ENCODE measurements around the gene GALNT4. TPM values are rescaled to one million over a fixed set of nuclear protein-coding genes. Genes with fewer than 3 reads are reported as not detected.
A peak's percentile ranks its signal among the peaks of the same experiment; 100 is the strongest.

The GALNT4 gene
- total RNA-seq, 5 donors from 2014 or later (not counting 1 experiment from before 2014, with no cell fraction given), result 4.9 to 9.6 (median 6.5) TPM

- ChIA-PET POLR2A (no interaction called here), CTCF (no interaction called here)
- Mint-ChIP-seq H3K9me3 (no peaks in the 10 kb centered on the region), H3K27me3 (no peaks in the 10 kb centered on the region), H3K36me3 (no peaks in the 10 kb centered on the region), H3K4me3 (no peak overlapping the region), H3K4me1 (peaks cover 0 to 41% (median 28%) of the 10 kb centered on the region in 3 donors), H3K27ac (no peak overlapping the region)
- H3K4me3 ChIP-seq (ENCODE audit: control insufficient read depth in 1 of 2, extremely low read depth in 1 of 2, low read length in 1 of 2), result no peak overlapping the region
- H3K9me3 ChIP-seq, result no peaks in the 10 kb centered on the region
- DNase-seq, result no peak
- H3K36me3 ChIP-seq (ENCODE audit: control insufficient read depth in 2 of 2, extremely low read depth in 1 of 2, insufficient read depth in 1 of 2, low read length in 1 of 2), result peaks cover 0 to 1% of the 10 kb centered on the region in 2 donors
- peaks cover 0 to 12% of the 10 kb centered on the region in 2 experiments for H3K4me1 ChIP-seq (ENCODE audit: control insufficient read depth in 1 of 2, extremely low read depth in 1 of 2, insufficient read depth in 2 of 2, low read length in 2 of 2)
- WGBS (ENCODE audit: insufficient coverage), result 100% methylated on average over 1 of the region's 3 CpGs
- H3K27me3 ChIP-seq (replicated peaks in 1 of 2; ENCODE audit: control insufficient read depth in 2 of 2, extremely low read depth in 1 of 2, insufficient read depth in 2 of 2, low read length in 1 of 2), result no peaks in the 10 kb centered on the region
- H3K27ac ChIP-seq (ENCODE audit: low read length), result no peak overlapping the region
- no peak for ATAC-seq (replicated peaks in 1 of 4)
Observed at GRCh38 chr12:89476232-89476631, 48.4 kb downstream of the GALNT4 start.

DNA sequence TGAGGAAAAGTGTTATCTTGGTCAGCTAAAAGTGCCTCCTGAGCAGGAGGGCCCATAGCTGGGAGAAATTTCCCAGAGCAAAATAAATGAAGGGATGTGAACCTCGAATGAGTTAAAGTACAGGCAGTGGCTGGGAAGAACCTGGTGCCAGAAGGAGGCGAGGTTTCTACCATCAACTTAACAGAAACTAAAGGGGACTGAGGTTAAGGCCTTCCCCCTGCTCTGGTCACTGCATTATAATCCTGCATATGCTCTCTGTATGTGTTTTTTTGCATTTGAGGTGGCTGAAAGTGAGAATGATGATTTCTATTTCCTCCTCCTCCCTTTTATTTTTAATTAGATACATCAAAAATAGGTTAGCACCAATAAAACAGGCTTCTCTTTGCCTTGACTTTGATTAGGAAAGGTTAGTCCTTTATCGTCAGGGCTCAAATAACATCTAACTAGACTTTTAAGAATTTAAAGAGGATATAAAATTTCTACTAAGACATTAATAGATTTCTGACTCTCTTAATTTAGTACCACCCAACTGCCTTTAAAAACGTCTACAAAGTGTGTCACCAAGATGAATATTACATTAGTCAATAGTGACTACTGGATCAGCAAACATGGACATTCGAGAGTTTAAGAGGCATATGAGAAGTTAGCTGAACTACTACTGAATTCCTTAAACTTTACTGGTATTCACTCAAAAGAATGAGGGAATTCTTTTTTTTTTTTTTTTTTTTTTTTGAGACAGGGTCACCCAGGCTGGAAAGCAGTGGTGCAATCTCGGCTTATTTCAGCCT is 49.2 kb downstream of the GALNT4 start:
- H3K27ac Mint-ChIP-seq, result peak overlapping the region; percentile 71 to 80
- DNase-seq (no peak), ATAC-seq (replicated peaks in 1 of 4) (no peak)
- ChIA-PET POLR2A (no interaction called here), CTCF (interaction anchor here in 1 of 2 donors (0.9 kb wide), 1 partner anchor 458 kb away, joined by 4 read pairs; no protein-coding TSS in a partner anchor)
- Histone ChIP-seq H3K9me3 (no peaks in the 10 kb centered on the region), H3K4me1 (ENCODE audit: control insufficient read depth in 1 of 2, extremely low read depth in 1 of 2, insufficient read depth in 2 of 2, low read length in 2 of 2) (peaks cover 0 to 12% of the 10 kb centered on the region in 2 experiments), H3K27me3 (replicated peaks in 1 of 2; ENCODE audit: control insufficient read depth in 2 of 2, extremely low read depth in 1 of 2, insufficient read depth in 2 of 2, low read length in 1 of 2) (no peaks in the 10 kb centered on the region), H3K27ac (ENCODE audit: low read length) (no peak overlapping the region), H3K36me3 (ENCODE audit: control insufficient read depth in 2 of 2, extremely low read depth in 1 of 2, insufficient read depth in 1 of 2, low read length in 1 of 2) (peaks cover 0 to 2% of the 10 kb centered on the region in 2 donors), H3K4me3 (ENCODE audit: control insufficient read depth in 1 of 2, extremely low read depth in 1 of 2, low read length in 1 of 2) (no peak overlapping the region)
- no peaks in the 10 kb centered on the region for H3K27me3 Mint-ChIP-seq
- H3K36me3 Mint-ChIP-seq, result no peaks in the 10 kb centered on the region
- no peak overlapping the region for H3K4me3 Mint-ChIP-seq
- H3K4me1 Mint-ChIP-seq, result peaks cover 6 to 48% (median 35%) of the 10 kb centered on the region in 3 donors
- H3K9me3 Mint-ChIP-seq, result no peaks in the 10 kb centered on the region
- no CpG with 5 or more reads among the region's 6 CpGs for WGBS (ENCODE audit: insufficient coverage)

DNA sequence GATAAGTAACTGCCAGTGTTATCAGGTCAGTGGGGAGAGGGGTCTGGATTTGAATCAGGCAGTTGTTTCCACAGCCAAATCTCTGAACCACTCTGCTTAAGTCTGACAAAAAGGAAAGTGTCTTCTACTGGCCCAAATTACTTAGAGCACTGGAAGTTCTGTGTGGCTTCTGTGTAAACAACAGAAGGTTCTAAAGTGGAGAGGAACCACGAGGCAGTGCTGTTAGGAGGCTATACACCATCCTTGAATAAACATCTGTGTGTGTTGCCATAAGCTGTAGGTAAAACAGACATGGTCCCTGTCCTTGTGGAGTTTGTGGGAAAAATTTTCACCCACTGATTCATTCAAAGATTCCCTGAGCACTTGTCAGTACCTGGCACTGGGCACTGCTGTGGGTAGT is 50.0 kb downstream of the GALNT4 start:
- H3K27ac Mint-ChIP-seq, result peak overlapping the region; percentile 71 to 80
- H3K9me3 ChIP-seq, result no peaks in the 10 kb centered on the region

More for the DNA sequence above, 50.0 kb downstream of the GALNT4 start:
- H3K4me3 ChIP-seq (ENCODE audit: control insufficient read depth in 1 of 2, extremely low read depth in 1 of 2, low read length in 1 of 2), result no peak overlapping the region
- H3K27me3 ChIP-seq (replicated peaks in 1 of 2; ENCODE audit: control insufficient read depth in 2 of 2, extremely low read depth in 1 of 2, insufficient read depth in 2 of 2, low read length in 1 of 2), result no peaks in the 10 kb centered on the region
- Mint-ChIP-seq H3K9me3 (no peaks in the 10 kb centered on the region), H3K36me3 (no peaks in the 10 kb centered on the region), H3K4me3 (no peak overlapping the region), H3K4me1 (peaks cover 8 to 53% (median 42%) of the 10 kb centered on the region in 3 donors), H3K27me3 (no peaks in the 10 kb centered on the region)
- H3K27ac ChIP-seq (ENCODE audit: low read length), result no peak overlapping the region
- H3K36me3 ChIP-seq (ENCODE audit: control insufficient read depth in 2 of 2, extremely low read depth in 1 of 2, insufficient read depth in 1 of 2, low read length in 1 of 2), result peaks cover 0 to 2% of the 10 kb centered on the region in 2 donors
- CTCF ChIA-PET, result interaction anchor here in 1 of 2 donors (0.6 to 0.9 kb wide), 3 partner anchors 9 to 457 kb away, joined by 3 to 7 read pairs (median 4); no protein-coding TSS in a partner anchor
- POLR2A ChIA-PET, result interaction anchor here in 1 of 2 donors (0.6 kb wide), 1 partner anchor 50 kb away, joined by 3 read pairs; the partner anchor contains the start of gene GALNT4
- peaks cover 2 to 17% of the 10 kb centered on the region in 2 experiments for H3K4me1 ChIP-seq (ENCODE audit: control insufficient read depth in 1 of 2, extremely low read depth in 1 of 2, insufficient read depth in 2 of 2, low read length in 2 of 2)
- WGBS (ENCODE audit: insufficient coverage), result no CpG with 5 or more reads among the region's 1 CpG
- ATAC-seq (replicated peaks in 1 of 4) (no peak), DNase-seq (no peak)

Other genes with a start within 250 kb of the GALNT4 start
- 10 to 100 TPM in 1 of 5 donors, 1 to 10 TPM in 4; 2.7 to 13.7 (median 3.1) TPM for gene DUSP6, start 172.3 kb downstream of the GALNT4 start, total RNA-seq
- 10 to 100 TPM; 17.2 to 25.5 (median 18.9) TPM for gene POC1B, start 1.3 kb upstream of the GALNT4 start, total RNA-seq
- gene ATP2B1, start 184.0 kb upstream of the GALNT4 start, total RNA-seq, result 100 to 1,000 TPM in 1 of 5 donors, 10 to 100 TPM in 4; 38.3 to 104 (median 44.4) TPM

Data from T-cell (primary cell).